ENCODE results near the gene CNOT6.
"Not testable (repeated sequence)": the region's sequence is repeated elsewhere in the genome, so short reads cannot be mapped to it uniquely, and the experiment has no call there.

The CNOT6 gene

DNA sequence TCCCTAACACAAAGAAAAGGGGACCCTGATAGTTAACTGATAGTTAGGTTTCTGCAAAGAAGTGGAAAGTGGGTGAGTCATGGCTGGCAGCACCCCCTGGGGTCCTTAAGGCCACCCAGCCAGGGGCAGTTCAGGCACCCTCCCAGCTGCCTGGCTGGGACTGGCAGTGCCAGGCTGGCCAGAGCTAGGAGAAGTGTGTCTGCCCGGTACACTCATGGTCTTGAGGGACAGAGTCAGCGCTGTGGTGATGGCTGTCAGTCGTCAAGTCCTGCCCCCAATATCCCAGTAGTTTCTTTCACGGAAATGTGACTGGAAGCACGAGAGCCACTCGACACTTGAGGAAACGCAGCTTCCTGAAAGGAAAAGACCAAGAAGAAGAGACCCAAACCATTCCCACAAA, 22.3 kb upstream of the CNOT6 start:
- DNase-seq (ENCODE audit: low read depth), result no peak

DNA sequence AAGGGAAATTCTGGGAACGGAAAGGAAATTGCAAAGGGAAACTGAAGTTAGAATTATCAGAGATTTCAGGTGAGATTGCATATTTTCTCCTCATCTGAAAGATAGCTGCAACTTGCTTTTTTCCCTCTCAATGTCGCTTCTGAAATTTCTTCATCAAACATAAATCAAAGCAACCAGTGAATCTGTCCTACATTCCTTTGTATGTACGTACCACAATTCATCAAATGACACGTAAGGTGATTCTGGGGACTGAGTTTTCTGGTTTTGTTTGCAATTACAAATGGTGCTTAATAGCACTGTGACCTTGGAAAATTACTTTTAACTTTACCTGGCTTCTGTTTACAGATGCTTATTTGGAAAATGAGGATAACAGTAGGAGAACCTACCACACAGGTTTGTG, 21.9 kb upstream of the CNOT6 start:
- no peak for DNase-seq (ENCODE audit: low read depth)

DNA sequence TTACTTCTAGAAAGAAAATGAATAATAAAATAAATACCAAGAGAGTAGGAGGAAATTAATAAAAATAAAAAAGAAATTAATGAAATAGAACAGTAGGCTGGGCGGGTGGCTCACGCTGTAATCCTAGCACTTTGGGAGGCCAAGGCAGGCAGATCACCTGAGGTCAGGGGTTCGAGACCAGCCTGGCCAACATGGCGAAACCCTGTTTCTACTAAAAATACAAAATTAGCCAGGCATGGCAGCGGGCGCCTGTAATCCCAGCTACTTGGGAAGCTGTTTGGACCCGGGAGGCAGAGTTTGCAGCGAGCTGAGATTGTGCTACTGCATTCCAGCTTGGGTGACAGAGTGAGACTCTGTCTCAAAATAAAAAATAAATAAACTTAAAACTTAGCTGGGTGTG, 20.8 kb upstream of the CNOT6 start:
- DNase-seq (ENCODE audit: low read depth), result not testable (repeated sequence)

DNA sequence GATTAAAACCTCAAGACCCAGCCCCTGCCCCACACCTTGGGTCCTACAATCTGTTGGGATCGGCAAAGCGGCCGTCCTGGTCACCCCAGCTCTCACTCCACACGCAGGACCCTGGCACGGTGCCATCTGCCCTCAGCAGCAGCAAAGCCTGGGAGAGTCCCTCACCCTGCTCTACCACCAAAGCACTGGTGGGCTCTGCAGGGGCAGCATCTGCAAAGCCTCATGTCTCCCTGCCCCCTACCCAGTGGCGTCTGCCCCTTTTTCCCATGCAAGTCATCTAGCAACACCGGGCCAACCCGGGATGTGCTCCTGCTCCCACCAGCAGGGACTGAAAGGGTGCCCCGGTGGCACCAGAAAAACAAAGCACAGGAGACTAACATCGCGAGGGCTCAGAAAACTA, 19.6 kb upstream of the CNOT6 start:
- no peak for DNase-seq (ENCODE audit: low read depth)

DNA sequence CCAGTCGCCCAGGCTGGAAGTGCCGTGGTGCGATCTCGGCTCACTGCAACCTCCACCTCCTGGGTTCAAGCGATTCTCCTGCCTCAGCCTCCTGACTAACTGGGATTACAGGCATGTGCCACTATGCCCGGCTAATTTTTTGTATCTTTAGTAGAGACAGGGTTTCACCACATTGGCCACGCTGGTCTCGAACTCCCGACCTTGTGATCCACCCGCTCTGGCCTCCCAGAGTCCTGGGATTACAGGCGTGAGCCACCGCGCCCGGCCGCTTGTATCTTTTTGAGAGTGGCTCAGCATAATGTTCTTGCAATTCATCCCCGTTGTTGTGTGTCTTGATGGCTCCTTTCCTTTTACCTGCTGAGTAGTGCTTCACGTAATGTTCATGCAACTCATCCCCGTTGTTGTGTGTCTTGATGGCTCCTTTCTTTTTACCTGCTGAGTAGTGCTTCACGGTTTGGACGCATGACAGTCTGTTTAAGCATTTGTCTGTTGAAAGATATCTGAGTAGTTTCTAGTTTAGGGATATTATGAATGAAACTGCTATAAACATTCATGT, 18.1 kb upstream of the CNOT6 start:
- not testable (repeated sequence) for DNase-seq (ENCODE audit: low read depth)

DNA sequence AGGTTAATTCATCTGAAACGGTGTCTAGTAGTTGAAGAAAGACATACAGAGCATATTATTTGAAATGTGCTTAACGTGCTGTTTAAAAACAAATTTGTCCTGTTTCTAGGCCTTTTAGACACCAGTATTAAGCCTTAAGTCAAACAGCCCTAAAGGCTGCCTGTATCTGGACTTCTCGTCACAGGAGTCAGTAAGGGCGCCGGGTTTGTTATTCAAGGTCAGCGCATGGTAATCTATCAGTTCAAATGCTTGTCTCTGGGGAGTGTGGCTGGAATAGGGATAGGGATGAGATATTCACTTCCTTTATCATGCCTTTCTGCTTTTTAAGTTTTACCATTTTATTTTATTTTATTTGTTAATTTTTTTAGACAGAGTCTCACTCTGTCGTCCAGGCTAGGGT, 9.4 kb upstream of the CNOT6 start:
- no peak for DNase-seq (ENCODE audit: low read depth)

DNA sequence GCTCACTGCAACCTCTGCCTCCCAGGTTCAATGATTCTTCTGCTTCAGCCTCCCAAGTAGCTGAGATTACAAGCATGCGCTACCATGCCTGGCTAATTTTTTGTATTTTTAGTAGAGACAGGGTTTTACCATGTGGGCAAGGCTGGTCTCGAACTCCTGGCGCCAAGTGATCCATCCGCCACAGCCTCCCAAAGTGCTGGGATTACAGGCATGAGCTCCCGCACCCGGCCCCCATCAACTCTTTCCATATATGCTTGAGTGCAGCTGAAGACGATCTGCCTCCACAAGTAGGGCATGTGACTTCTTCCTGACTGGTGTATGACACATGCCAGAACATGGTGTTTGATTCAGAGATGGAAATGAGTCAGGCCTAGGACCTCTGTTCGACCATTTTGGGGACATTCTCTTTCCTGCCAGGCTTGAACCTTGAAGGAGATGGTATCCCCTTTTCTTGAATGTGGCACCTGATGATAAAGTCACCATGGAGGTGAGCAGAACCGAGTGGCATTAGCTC, 7.5 kb upstream of the CNOT6 start:
- DNase-seq (ENCODE audit: low read depth), result no peak

DNA sequence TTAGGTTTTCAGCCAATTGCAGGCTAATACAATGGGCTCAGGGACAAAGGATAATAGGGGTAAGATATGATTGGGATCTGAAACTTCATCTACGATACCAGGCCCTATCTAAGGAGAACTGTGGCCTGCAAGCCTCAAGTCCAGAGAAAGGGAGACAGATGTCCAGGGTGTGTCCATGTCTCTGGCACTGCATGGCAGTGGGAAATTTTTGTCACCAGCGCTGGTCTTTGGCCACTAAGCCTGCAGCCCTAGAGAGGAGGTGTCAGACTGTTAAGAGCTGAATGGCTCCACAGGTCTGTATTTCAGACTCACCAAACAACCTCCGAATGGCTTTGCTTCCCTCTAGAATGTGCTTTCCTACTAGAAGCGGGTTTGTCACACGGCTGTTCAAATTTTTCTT, 6.6 kb upstream of the CNOT6 start:
- no peak for DNase-seq (ENCODE audit: low read depth)

DNA sequence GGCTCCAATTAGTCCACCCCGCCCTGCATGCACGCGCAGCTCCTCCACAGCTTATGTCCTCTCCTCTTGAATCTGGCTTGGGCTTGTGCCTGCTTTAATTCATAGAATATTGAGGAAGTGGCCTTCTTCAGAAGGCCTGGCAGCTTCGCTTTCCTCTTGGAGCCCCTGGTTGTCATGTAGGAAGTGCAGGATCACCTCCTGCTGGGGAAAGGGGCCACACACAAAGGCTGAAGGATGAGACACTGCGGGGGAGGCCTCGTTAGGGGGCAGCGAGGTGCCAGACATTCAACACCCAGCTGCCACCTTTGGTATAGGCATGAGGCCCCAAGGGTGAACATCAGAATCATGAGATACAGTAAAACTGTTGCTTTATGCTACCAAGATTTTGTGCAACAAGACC, 2.7 kb upstream of the CNOT6 start:
- DNase-seq (ENCODE audit: low read depth), result no peak

DNA sequence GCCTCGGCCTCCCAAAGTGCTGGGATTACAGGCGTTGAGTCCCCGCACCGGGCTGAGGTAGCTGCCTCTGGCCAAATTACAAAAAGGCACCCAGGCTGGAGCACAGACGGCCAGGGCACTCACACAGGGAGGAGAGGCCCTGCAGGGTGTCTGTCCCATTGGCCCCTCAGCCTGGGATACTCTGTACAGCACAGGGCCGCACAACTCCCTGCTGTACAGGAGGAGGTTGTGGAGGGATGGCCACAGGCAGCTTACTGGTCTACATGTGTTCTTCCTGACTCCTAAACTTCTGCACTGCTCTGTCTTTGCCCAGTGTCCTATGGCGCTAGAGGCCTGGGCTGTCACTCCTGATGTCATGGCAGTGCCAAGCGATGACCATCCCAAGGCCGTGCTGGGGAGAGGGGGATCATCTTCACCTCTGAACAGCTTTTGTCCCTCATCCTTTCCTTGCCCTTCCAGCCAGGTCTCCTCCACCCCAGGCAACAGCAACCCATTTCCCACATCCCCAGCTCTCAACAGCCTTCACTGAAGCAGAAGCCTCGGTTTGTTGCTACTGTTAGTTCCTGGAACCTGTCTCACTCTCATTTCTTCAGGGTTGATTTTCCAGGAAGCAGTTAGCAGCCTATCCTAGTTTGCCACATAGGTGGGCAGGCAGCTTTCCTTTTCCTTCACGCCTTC, 1.8 kb upstream of the CNOT6 start:
- no peak for DNase-seq (ENCODE audit: low read depth)

DNA sequence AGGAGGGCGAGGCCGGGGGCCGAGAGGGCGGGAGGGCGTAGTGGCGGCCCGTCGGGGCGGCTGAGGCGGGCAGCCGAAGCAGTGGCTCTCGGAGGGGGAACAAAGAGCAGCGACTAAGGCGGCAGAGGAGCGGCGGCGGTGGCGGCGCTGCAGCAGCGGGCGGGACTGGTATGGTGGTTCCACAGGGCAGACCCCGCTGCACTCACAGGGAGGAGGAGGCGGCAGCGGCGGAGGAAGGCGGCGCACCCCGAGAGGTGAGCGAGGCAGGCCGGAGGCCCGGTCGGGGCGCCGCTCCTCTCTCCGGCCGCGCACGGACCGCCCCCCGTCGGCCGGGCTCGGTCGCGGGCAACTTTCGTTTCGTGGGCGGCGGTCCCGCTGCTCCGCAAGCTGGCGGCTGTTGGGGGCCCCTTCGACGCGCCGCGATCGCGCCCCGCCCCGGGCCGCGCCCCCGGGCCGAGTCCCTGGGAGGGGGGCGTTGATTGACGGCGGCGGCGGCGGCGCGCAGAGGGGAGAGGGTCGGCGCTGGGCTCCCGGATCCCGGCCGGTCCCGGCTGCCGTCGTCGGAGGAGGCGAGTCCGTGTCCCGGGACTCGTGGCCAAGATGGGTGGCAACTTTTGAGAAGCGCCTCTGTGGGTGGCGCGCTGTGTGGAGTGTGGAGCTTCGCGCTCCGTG, 467 bp downstream of the CNOT6 start:
- DNase-seq (ENCODE audit: low read depth), result peak; percentile 12

DNA sequence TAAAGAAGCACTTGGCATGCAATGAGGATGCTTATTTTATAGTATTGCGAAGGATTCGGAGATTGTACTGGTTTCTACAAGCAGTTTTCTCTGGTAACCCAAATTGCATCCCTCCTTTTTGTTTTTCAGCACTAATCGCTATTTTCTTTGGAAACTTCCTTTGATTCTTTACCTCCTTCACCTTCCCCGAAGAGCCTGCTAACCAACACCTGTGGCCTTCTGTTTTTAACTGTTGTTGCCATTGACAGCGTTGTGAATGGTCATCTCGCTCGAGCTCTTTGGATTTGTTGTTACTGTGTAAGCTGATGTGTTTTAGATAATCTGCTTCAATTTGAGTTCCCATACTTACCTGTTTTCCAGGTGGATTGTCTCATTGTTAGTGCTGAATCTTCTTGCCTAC, 1.1 kb downstream of the CNOT6 start:
- no peak for DNase-seq (ENCODE audit: low read depth)

DNA sequence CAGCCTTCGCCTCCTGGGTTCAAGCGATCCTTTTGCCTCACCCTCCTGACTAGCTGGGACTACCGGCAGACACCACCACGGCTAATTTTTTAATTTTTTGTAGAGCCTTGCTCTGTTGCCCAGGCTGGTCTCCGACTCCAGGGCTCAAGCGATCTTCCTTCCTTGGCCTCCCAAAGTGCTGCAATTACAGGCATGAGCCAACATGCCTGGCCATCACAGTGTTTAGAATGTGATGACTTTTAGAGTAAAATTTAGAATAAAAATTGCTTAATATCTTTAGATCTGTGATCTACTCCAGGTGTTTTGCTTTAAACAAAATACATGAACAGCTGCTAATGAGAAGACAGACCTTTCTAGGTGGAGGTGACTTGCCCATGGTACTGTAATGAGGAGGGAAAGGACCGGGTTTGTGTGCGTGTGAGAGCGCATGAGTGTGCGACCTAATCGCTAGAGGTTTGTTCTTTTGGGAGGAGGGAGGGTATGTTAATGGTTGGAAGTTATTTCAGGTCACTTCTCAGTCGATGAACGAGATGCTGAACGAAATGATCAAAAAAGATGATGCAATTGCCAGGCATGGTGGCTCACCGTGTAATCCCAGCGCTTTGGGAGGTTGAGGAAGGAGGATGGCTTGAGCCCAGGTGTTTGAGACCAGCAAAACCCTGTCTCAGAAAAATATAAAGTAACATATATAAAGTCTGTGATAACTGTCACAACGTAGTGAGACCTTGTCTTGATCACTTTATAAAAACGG, 2.0 kb downstream of the CNOT6 start:
- DNase-seq (ENCODE audit: low read depth), result no peak

DNA sequence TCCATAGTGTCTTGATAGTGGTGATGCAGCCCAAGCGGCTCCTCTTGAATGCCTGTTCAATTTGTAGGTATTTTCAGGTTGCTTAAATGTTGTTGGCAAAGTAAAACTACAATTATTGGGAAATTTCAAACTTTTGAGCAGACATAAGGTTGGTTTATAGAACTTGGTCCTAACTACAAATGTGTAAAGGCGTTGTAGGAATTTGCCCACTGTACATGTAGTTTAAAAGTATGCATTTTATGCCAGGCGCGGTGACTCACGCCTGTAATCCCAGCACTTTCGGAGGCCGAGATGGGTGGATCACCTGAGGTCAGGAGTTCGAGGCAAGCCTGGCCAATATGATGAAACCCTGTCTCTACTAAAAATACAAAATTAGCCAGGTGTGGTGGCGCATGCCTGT, 2.6 kb downstream of the CNOT6 start:
- DNase-seq (ENCODE audit: low read depth), result not testable (repeated sequence)

DNA sequence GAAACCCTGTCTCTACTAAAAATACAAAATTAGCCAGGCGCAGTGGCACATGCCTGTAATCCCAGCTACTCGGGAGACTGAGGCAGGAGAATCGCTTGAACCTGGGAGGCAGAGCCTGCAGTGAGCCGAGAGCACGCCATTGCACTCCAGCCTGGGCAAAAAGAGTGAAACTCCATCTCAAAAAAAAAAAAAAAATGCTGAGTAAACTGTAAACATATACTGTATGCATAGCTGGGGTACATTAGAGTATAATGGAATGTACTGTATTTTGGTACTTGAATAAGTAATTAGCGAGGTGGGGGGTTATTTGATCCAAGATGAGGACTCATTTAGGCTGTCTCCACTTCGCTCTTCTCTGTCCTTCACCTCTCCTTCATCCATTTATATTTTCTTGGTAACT, 3.7 kb downstream of the CNOT6 start:
- not testable (repeated sequence) for DNase-seq (ENCODE audit: low read depth)

DNA sequence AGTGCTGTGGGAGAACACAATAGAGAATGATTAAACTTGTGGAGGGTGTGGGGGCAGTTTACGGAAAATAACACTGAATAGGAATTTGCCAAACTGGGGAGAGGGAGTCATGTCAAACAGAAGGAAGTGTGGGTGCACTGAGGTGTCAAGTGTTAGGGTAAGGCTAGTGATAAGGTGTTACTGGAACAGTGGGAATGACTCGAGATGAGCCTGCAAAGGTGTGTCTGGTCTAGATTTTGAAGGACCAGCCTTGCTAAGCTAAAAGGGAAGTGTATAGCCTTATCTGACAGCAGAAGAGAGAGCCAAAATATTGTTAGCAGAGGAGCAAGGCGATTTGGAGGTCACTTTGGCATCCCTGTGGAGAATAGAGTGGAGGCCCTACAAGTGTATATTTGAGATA, 4.2 kb downstream of the CNOT6 start:
- DNase-seq (ENCODE audit: low read depth), result no peak

DNA sequence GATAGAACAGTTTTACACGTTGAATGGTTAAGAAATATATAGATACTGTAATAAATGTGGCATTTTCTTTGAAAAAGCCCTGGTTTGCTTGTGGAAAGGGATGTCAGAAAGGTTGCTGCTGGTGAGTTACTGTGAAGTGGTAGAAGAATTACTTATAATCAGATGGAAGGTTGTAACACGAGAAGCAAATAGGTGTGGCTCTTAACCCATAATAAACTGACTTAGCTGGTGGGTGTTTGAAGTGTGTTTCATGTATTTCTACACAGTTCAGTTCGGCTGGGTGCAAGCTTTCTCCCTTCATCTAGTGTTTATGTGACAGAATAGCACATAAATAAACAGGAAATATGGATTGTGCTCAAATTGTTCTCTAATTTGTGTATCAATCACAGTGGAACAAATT, 5.5 kb downstream of the CNOT6 start:
- DNase-seq (ENCODE audit: low read depth), result no peak

DNA sequence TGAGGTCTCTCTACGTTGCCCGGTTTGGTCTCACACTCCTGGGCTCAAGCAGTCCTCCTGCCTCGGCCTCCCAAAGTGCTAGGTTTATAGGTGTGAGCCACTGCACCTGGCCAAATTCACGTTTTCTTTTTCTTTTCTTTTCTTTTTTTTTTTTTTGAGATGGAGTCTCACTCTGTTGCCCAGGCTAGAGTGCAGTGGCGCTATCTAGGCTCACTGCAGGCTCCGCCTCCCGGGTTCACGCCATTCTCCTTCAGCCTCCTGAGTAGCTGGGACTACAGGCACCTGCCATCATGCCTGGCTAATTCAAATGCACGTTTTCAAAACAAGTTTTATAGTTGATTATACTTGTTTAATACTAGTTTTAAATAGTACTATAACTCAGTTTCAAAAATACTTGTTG, 6.1 kb downstream of the CNOT6 start:
- not testable (repeated sequence) for DNase-seq (ENCODE audit: low read depth)

DNA sequence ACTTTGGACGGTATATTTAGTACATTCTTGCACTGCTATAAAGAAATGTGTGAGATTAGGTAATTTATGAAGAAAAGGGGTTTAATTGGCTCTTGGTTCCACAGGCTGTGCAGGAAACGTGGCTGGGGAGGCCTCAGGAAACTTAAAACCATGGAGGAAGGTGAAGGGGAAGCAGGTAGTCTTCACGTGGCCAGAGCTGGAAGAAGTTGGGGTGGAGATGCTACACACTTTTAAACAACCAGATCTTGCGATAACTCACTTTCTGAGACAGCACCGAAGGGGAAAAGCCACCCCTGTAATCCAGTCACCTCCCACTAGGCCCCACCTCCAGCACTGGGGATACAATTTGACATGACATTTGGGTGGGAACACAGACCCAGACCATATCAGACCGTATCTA, 13.5 kb downstream of the CNOT6 start:
- no peak for DNase-seq (ENCODE audit: low read depth)

DNA sequence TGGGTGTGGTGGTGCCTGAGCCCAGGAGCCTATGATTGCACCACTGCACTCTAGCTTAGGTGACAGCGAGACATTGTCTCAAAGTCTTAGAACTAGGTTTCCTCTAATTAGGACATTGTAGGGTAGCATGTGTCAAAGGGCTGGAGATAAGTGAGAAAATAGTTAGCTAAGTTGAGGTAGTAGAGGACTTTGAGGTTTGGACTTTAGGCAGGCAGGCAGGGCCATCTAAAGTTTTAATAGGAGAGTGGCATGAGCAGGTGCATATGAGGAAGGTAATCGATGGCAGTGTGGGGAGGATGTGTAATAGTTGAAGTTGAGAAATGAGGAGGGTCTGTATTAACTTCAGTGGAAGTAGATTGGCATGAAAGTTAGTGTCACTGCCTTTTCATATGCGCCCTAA, 21.1 kb downstream of the CNOT6 start:
- no peak for DNase-seq (ENCODE audit: low read depth)

DNA sequence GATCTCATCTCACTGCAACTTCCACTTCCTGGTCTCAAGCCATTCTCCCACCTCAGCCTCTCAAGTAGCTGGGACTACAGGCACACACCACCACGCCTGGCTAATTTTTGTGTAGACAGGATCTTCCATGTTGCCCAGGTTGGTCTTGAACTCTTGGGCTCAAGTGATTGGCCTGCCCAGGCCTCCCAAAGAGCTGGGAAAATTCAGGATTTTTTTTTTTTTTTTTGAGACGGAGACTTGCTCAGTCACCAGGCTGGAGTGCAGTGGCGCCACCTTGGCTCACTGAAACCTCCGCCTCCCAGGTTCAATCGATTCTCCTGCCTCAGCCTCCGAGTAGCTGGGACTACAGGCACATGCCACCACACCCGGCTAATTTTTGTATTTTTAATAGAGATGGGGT, 21.8 kb downstream of the CNOT6 start:
- not testable (repeated sequence) for DNase-seq (ENCODE audit: low read depth)

DNA sequence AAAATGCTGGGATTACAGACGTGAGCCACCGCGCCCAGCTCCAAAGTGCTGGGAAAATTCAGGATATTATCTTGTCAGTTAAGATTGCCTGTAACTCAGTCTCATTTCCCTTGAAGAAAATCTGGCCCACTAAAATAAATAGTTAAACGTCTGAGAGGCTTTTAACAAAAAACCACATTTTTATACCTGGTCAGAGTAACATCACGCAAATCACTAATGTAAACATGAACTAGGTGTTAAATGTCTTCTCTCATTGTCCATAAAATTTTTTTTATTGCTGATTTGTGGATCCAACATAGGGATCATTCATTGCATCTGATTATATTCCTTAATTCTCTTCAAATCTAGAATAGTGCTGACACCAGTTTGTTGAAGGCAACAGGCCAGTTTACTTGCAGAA, 22.3 kb downstream of the CNOT6 start:
- no peak for DNase-seq (ENCODE audit: low read depth)

DNA sequence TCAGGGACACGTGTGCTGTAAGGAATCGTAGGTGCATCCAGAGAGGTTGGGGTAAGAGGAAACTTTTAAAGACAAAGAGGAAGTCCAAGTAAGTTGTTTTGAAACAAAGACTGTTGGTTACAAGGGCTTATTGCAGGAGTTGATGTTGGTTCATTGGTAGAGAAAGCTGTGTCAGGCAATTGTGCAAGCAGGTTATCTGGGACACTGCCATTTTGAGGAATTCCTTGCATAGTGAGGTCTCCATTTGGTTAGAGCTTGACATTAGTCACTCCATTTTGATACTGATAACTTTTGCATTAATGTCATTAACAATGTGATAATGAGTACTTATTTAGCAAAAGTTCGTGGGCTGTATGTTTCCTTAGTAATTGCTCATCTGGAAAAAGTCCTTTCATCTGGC, 24.9 kb downstream of the CNOT6 start:
- DNase-seq (ENCODE audit: low read depth), result no peak
